ENCODE data around the gene CLMN. TPM values are rescaled to one million over a fixed set of nuclear protein-coding genes. Genes with fewer than 3 reads are reported as not detected.
A peak's percentile ranks its signal among the peaks of the same experiment; 100 is the strongest.

CLMN gene
- total RNA-seq, 5 donors from 2014 or later (not counting 1 experiment from before 2014, with no cell fraction given) = 0.68 to 2.2 (median 0.99) TPM

- H3K9me3 Mint-ChIP-seq = peaks cover 0 to 7% (median 0%) of the 10 kb centered on the region in 3 donors
- H3K27me3 ChIP-seq (replicated peaks in 1 of 2; ENCODE audit: control insufficient read depth in 2 of 2, extremely low read depth in 1 of 2, insufficient read depth in 2 of 2, low read length in 1 of 2) = peaks cover 0 to 6% of the 10 kb centered on the region in 2 experiments
- H3K36me3 Mint-ChIP-seq = no peaks in the 10 kb centered on the region
- peaks cover 19 to 23% (median 21%) of the 10 kb centered on the region in 3 donors for H3K4me1 Mint-ChIP-seq
- H3K27ac ChIP-seq (ENCODE audit: low read length) = no peak overlapping the region
- no peak overlapping the region for H3K27ac Mint-ChIP-seq
- POLR2A ChIA-PET = no interaction called here
- no peaks in the 10 kb centered on the region for H3K36me3 ChIP-seq (ENCODE audit: control insufficient read depth in 2 of 2, extremely low read depth in 1 of 2, insufficient read depth in 1 of 2, low read length in 1 of 2)
- no peak overlapping the region for H3K4me3 ChIP-seq (ENCODE audit: control insufficient read depth in 1 of 2, extremely low read depth in 1 of 2, low read length in 1 of 2)
- no peaks in the 10 kb centered on the region for H3K9me3 ChIP-seq
- H3K4me1 ChIP-seq (ENCODE audit: control insufficient read depth in 1 of 2, extremely low read depth in 1 of 2, insufficient read depth in 2 of 2, low read length in 2 of 2) = peaks cover 0 to 2% of the 10 kb centered on the region in 2 experiments
- WGBS (ENCODE audit: insufficient coverage) = 100% methylated on average over 1 of the region's 2 CpGs
- no peak for ATAC-seq (replicated peaks in 1 of 4)
- CTCF ChIA-PET = no interaction called here
- H3K27me3 Mint-ChIP-seq = no peaks in the 10 kb centered on the region
- no peak for DNase-seq
- H3K4me3 Mint-ChIP-seq = no peak overlapping the region
Observed at GRCh38 chr14:95270203-95270602, 49.5 kb downstream of the CLMN start.

GRCh38 chr14:95269493-95269892 lies 50.2 kb downstream of the CLMN start:
- Histone ChIP-seq H3K4me1 (ENCODE audit: control insufficient read depth in 1 of 2, extremely low read depth in 1 of 2, insufficient read depth in 2 of 2, low read length in 2 of 2) (peaks cover 0 to 5% of the 10 kb centered on the region in 2 experiments), H3K27me3 (replicated peaks in 1 of 2; ENCODE audit: control insufficient read depth in 2 of 2, extremely low read depth in 1 of 2, insufficient read depth in 2 of 2, low read length in 1 of 2) (peaks cover 0 to 6% of the 10 kb centered on the region in 2 experiments), H3K36me3 (ENCODE audit: control insufficient read depth in 2 of 2, extremely low read depth in 1 of 2, insufficient read depth in 1 of 2, low read length in 1 of 2) (no peaks in the 10 kb centered on the region), H3K9me3 (no peaks in the 10 kb centered on the region), H3K4me3 (ENCODE audit: control insufficient read depth in 1 of 2, extremely low read depth in 1 of 2, low read length in 1 of 2) (no peak overlapping the region), H3K27ac (ENCODE audit: low read length) (no peak overlapping the region)
- no peaks in the 10 kb centered on the region for H3K36me3 Mint-ChIP-seq
- peaks cover 0 to 7% (median 0%) of the 10 kb centered on the region in 3 donors for H3K9me3 Mint-ChIP-seq
- WGBS (ENCODE audit: insufficient coverage) = 100% methylated on average over 1 of the region's 2 CpGs
- ChIA-PET POLR2A (no interaction called here), CTCF (interaction anchor here in 1 of 2 donors (0.6 kb wide), 1 partner anchor 142 kb away, joined by 3 read pairs; no protein-coding TSS in a partner anchor)
- H3K4me3 Mint-ChIP-seq = no peak overlapping the region
- ATAC-seq (replicated peaks in 1 of 4) (no peak), DNase-seq (no peak)
- H3K4me1 Mint-ChIP-seq = peaks cover 20 to 27% (median 23%) of the 10 kb centered on the region in 3 donors
- no peak overlapping the region for H3K27ac Mint-ChIP-seq
- no peaks in the 10 kb centered on the region for H3K27me3 Mint-ChIP-seq

- Histone ChIP-seq H3K27ac (ENCODE audit: low read length) (no peak overlapping the region), H3K9me3 (no peaks in the 10 kb centered on the region), H3K4me3 (ENCODE audit: control insufficient read depth in 1 of 2, extremely low read depth in 1 of 2, low read length in 1 of 2) (no peak overlapping the region), H3K27me3 (replicated peaks in 1 of 2; ENCODE audit: control insufficient read depth in 2 of 2, extremely low read depth in 1 of 2, insufficient read depth in 2 of 2, low read length in 1 of 2) (peaks cover 0 to 11% of the 10 kb centered on the region in 2 experiments), H3K4me1 (ENCODE audit: control insufficient read depth in 1 of 2, extremely low read depth in 1 of 2, insufficient read depth in 2 of 2, low read length in 2 of 2) (peaks cover 0 to 5% of the 10 kb centered on the region in 2 experiments), H3K36me3 (ENCODE audit: control insufficient read depth in 2 of 2, extremely low read depth in 1 of 2, insufficient read depth in 1 of 2, low read length in 1 of 2) (no peaks in the 10 kb centered on the region)
- Mint-ChIP-seq H3K27ac (no peak overlapping the region), H3K27me3 (no peaks in the 10 kb centered on the region), H3K4me3 (no peak overlapping the region), H3K9me3 (peaks cover 0 to 7% (median 0%) of the 10 kb centered on the region in 3 donors), H3K36me3 (no peaks in the 10 kb centered on the region), H3K4me1 (peaks cover 20 to 29% (median 23%) of the 10 kb centered on the region in 3 donors)
- no peak for ATAC-seq (replicated peaks in 1 of 4)
- ChIA-PET CTCF (no interaction called here), POLR2A (no interaction called here)
- DNase-seq = no peak
Observed at GRCh38 chr14:95268350-95268749, 51.4 kb downstream of the CLMN start.

GRCh38 chr14:95267306-95267705 lies 52.4 kb downstream of the CLMN start:
- Mint-ChIP-seq H3K4me3 (peak overlapping the region in 1 of 3 donors; percentile 9), H3K27ac (no peak overlapping the region), H3K27me3 (no peaks in the 10 kb centered on the region), H3K9me3 (peaks cover 0 to 7% (median 0%) of the 10 kb centered on the region in 3 donors), H3K4me1 (peaks cover 20 to 29% (median 23%) of the 10 kb centered on the region in 3 donors), H3K36me3 (no peaks in the 10 kb centered on the region)
- H3K9me3 ChIP-seq = no peaks in the 10 kb centered on the region
- ATAC-seq (replicated peaks in 1 of 4) (peak in 1 of 4 experiments; percentile 47), DNase-seq (peak in 1 of 35 experiments; percentile 4)
- peaks cover 0 to 5% of the 10 kb centered on the region in 2 experiments for H3K4me1 ChIP-seq (ENCODE audit: control insufficient read depth in 1 of 2, extremely low read depth in 1 of 2, insufficient read depth in 2 of 2, low read length in 2 of 2)
- no CpG with 5 or more reads among the region's 4 CpGs for WGBS (ENCODE audit: insufficient coverage)
- no peak overlapping the region for H3K4me3 ChIP-seq (ENCODE audit: control insufficient read depth in 1 of 2, extremely low read depth in 1 of 2, low read length in 1 of 2)
- peaks cover 0 to 16% of the 10 kb centered on the region in 2 experiments for H3K27me3 ChIP-seq (replicated peaks in 1 of 2; ENCODE audit: control insufficient read depth in 2 of 2, extremely low read depth in 1 of 2, insufficient read depth in 2 of 2, low read length in 1 of 2)
- ChIA-PET CTCF (no interaction called here), POLR2A (no interaction called here)
- H3K36me3 ChIP-seq (ENCODE audit: control insufficient read depth in 2 of 2, extremely low read depth in 1 of 2, insufficient read depth in 1 of 2, low read length in 1 of 2) = no peaks in the 10 kb centered on the region
- no peak overlapping the region for H3K27ac ChIP-seq (ENCODE audit: low read length)

- CTCF ChIA-PET = interaction anchor here in 1 of 2 donors (0.6 kb wide), 1 partner anchor 53 kb away, joined by 4 read pairs; no protein-coding TSS in a partner anchor
- POLR2A ChIA-PET = no interaction called here
- no peaks in the 10 kb centered on the region for H3K36me3 Mint-ChIP-seq
- ATAC-seq (replicated peaks in 1 of 4) = peak in 3 of 4 experiments; percentile 27 to 82 (median 67)
- peak in 2 of 35 experiments; percentile 3 to 13 for DNase-seq
- Histone ChIP-seq H3K9me3 (no peaks in the 10 kb centered on the region), H3K4me3 (ENCODE audit: control insufficient read depth in 1 of 2, extremely low read depth in 1 of 2, low read length in 1 of 2) (no peak overlapping the region), H3K36me3 (ENCODE audit: control insufficient read depth in 2 of 2, extremely low read depth in 1 of 2, insufficient read depth in 1 of 2, low read length in 1 of 2) (no peaks in the 10 kb centered on the region), H3K4me1 (ENCODE audit: control insufficient read depth in 1 of 2, extremely low read depth in 1 of 2, insufficient read depth in 2 of 2, low read length in 2 of 2) (peaks cover 0 to 5% of the 10 kb centered on the region in 2 experiments), H3K27me3 (replicated peaks in 1 of 2; ENCODE audit: control insufficient read depth in 2 of 2, extremely low read depth in 1 of 2, insufficient read depth in 2 of 2, low read length in 1 of 2) (peaks cover 0 to 21% of the 10 kb centered on the region in 2 experiments), H3K27ac (ENCODE audit: low read length) (no peak overlapping the region)
- H3K27ac Mint-ChIP-seq = peak overlapping the region in 1 of 2 donors; percentile 5
- peaks cover 0 to 7% (median 0%) of the 10 kb centered on the region in 3 donors for H3K9me3 Mint-ChIP-seq
- H3K4me1 Mint-ChIP-seq = peaks cover 20 to 29% (median 23%) of the 10 kb centered on the region in 3 donors
- 63% methylated on average over 4 of the region's 12 CpGs for WGBS (ENCODE audit: insufficient coverage)
- H3K4me3 Mint-ChIP-seq = no peak overlapping the region
- no peaks in the 10 kb centered on the region for H3K27me3 Mint-ChIP-seq
Observed at GRCh38 chr14:95265106-95266094, 54.3 kb downstream of the CLMN start.

- DNase-seq (no peak), ATAC-seq (replicated peaks in 1 of 4) (no peak)
- ChIA-PET POLR2A (no interaction called here), CTCF (no interaction called here)
- H3K27me3 Mint-ChIP-seq = no peaks in the 10 kb centered on the region
- H3K9me3 Mint-ChIP-seq = peaks cover 0 to 7% (median 0%) of the 10 kb centered on the region in 3 donors
- no peaks in the 10 kb centered on the region for H3K9me3 ChIP-seq
- H3K27ac ChIP-seq (ENCODE audit: low read length) = no peak overlapping the region
- H3K4me3 Mint-ChIP-seq = no peak overlapping the region
- H3K36me3 Mint-ChIP-seq = no peaks in the 10 kb centered on the region
- no peak overlapping the region for H3K27ac Mint-ChIP-seq
- 93% methylated on average over 4 of the region's 10 CpGs for WGBS (ENCODE audit: insufficient coverage)
- peaks cover 20 to 29% (median 23%) of the 10 kb centered on the region in 3 donors for H3K4me1 Mint-ChIP-seq
- H3K4me3 ChIP-seq (ENCODE audit: control insufficient read depth in 1 of 2, extremely low read depth in 1 of 2, low read length in 1 of 2) = no peak overlapping the region
- no peaks in the 10 kb centered on the region for H3K36me3 ChIP-seq (ENCODE audit: control insufficient read depth in 2 of 2, extremely low read depth in 1 of 2, insufficient read depth in 1 of 2, low read length in 1 of 2)
- peaks cover 0 to 5% of the 10 kb centered on the region in 2 experiments for H3K4me1 ChIP-seq (ENCODE audit: control insufficient read depth in 1 of 2, extremely low read depth in 1 of 2, insufficient read depth in 2 of 2, low read length in 2 of 2)
- H3K27me3 ChIP-seq (replicated peaks in 1 of 2; ENCODE audit: control insufficient read depth in 2 of 2, extremely low read depth in 1 of 2, insufficient read depth in 2 of 2, low read length in 1 of 2) = peaks cover 0 to 18% of the 10 kb centered on the region in 2 experiments
Observed at GRCh38 chr14:95264271-95264973, 55.3 kb downstream of the CLMN start.

All from T-cell (primary cell).